Keratinocyte (primary cell): Measurements from ENCODE around the gene CDH13.

Experiments
- CTCF ChIP-seq, 3 experiments: IDR thresholded peaks in 1 of 3; conservative IDR thresholded peaks in 1 of 3; optimal IDR thresholded peaks in 1 of 3; 2 replicates in 2 of 3; 3 replicates in 1 of 3; pipeline versions ENCODE3 to v1.5.1; 2011; ENCODE audit warnings: low read length in 3 of 3, mild to moderate bottlenecking in 3 of 3, moderate library complexity in 2 of 3, control low read depth in 1 of 3, inconsistent platforms in 1 of 3; ENCODE audit not compliant: insufficient read depth in 2 of 3; ENCODE audit errors: extremely low read depth in 1 of 3
- EZH2 ChIP-seq: IDR thresholded peaks from one replicate; pipeline ENCODE4 v1.6.1; 2012; ENCODE audit warnings: inconsistent platforms, mild to moderate bottlenecking, low read length, moderate library complexity

- no peak for TF ChIP-seq CTCF (optimal IDR thresholded peaks at IDR 0.05 in 1 of 3, IDR thresholded peaks at IDR 0.05 in 1 of 3, conservative IDR thresholded peaks at IDR 0.05 in 1 of 3; ENCODE audit: extremely low read depth in 1 of 3, insufficient read depth in 2 of 3, low read length in 3 of 3)
- no peak for TF ChIP-seq EZH2
These were observed 427.5 kb downstream of the CDH13 start for GRCh38 chr16:83054283-83054682.
